Measurements from ENCODE around the gene MNT.
A peak's percentile ranks its signal among the peaks of the same experiment; 100 is the strongest.

Gene MNT

GRCh38 chr17:2391597-2392251 lies 9.1 kb downstream of the MNT start:
- peak overlapping the region; percentile 63 for H3K4me3 ChIP-seq (ENCODE audit: low read depth, low read length)
- no peak for TF ChIP-seq CTCF (IDR thresholded peaks at IDR 0.05; ENCODE audit: insufficient read depth, low read depth, low read length, missing control alignments)
- DNase-seq (ENCODE audit: low read depth) = no peak

- no peak overlapping the region for H3K4me3 ChIP-seq (ENCODE audit: low read depth, low read length)
- DNase-seq (ENCODE audit: low read depth) = no peak
- TF ChIP-seq CTCF (IDR thresholded peaks at IDR 0.05; ENCODE audit: insufficient read depth, low read depth, low read length, missing control alignments) = no peak
These were observed 10.5 kb downstream of the MNT start for GRCh38 chr17:2390199-2390836.

GRCh38 chr17:2388683-2389055 lies 12.2 kb downstream of the MNT start:
- no peak for TF ChIP-seq CTCF (IDR thresholded peaks at IDR 0.05; ENCODE audit: insufficient read depth, low read depth, low read length, missing control alignments)
- no peak for DNase-seq (ENCODE audit: low read depth)
- no peak overlapping the region for H3K4me3 ChIP-seq (ENCODE audit: low read depth, low read length)

GRCh38 chr17:2388020-2388682 lies 12.7 kb downstream of the MNT start:
- no peak overlapping the region for H3K4me3 ChIP-seq (ENCODE audit: low read depth, low read length)
- DNase-seq (ENCODE audit: low read depth) = no peak
- TF ChIP-seq CTCF (IDR thresholded peaks at IDR 0.05; ENCODE audit: insufficient read depth, low read depth, low read length, missing control alignments) = no peak

- DNase-seq (ENCODE audit: low read depth) = no peak
- no peak for TF ChIP-seq CTCF (IDR thresholded peaks at IDR 0.05; ENCODE audit: insufficient read depth, low read depth, low read length, missing control alignments)
These were observed 13.5 kb downstream of the MNT start for GRCh38 chr17:2387086-2388019.

DNA sequence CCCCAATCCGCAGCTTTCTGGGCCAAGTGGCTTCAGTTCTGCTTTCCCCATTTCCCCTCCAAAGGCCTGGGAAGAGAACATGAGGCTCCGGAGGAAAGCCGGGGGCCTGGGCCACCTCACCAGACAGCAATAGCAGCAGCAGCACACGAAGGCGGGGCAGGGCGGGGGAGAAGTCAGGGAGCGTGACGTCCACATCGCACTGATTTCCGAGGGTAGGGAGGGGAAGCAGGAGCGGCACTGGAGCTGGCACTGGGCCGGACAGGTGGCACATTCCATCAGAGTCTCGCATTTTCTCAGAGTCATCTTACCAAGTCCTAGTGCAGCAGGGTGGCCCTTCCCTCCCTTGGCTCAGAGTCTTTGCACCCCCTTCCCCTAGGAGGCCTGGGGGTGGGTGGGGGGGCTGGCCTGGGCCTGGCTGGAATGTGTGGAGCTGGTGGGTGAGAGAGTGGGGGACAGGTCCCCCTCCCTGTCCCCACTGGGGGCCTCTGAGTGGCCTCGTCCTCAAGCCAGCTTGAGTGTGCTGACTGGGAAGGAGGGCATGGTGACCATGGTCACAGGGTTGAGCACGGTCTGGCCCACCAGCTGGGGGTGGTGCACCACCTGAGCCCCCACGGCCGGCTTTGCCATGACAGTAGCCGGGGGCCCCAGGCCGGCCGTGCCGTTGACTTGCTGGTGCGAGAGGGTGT lies 14.3 kb downstream of the MNT start:
- DNase-seq (ENCODE audit: low read depth) = no peak
- no peak for TF ChIP-seq CTCF (IDR thresholded peaks at IDR 0.05; ENCODE audit: insufficient read depth, low read depth, low read length, missing control alignments)
- no peak overlapping the region for H3K4me3 ChIP-seq (ENCODE audit: low read depth, low read length)

More at GRCh38 chr17:2387086-2388019, 13.5 kb downstream of the MNT start:
- H3K4me3 ChIP-seq (ENCODE audit: low read depth, low read length) = no peak overlapping the region

Data from GM12865 (cell line).